GM12801 (cell line): ENCODE results near the gene CGB5.
"Not testable (repeated sequence)": the region's sequence is repeated elsewhere in the genome, so short reads cannot be mapped to it uniquely, and the experiment has no call there.

Experiments
- CTCF ChIP-seq: IDR thresholded peaks from one replicate; pipeline ENCODE4 v1.5.1; 2011; ENCODE audit warnings: control low read depth; ENCODE audit not compliant: insufficient read length; ENCODE audit errors: extremely low read depth

CGB5 gene

GRCh38 chr19:49031642-49032301, 11.9 kb upstream of the CGB5 start, which contains the start of gene CGB2:
TSS of gene CGB2 (plus strand) at chr19:49031890. CDS start at chr19:49032096, 206 bp downstream.
- TF ChIP-seq CTCF, result not testable (repeated sequence)

GRCh38 chr19:49036815-49037214, 6.8 kb upstream of the CGB5 start, which contains the start of gene CGB1:
TSS of gene CGB1 (minus strand) at chr19:49036895. CDS start at chr19:49036711, 184 bp downstream.
- TF ChIP-seq CTCF, result not testable (repeated sequence)

GRCh38 chr19:49042177-49042576, 1.5 kb upstream of the CGB5 start:
- TF ChIP-seq CTCF, result no peak

GRCh38 chr19:49049011-49049410, 5.4 kb downstream of the CGB5 start, which contains the start of gene CGB8:
TSS of gene CGB8 (minus strand) at chr19:49049111. CDS start at chr19:49048739, 372 bp downstream.
- not testable (repeated sequence) for TF ChIP-seq CTCF

- TF ChIP-seq CTCF, result no peak
These were observed 12.7 kb downstream of the CGB5 start for GRCh38 chr19:49056101-49056901.

GRCh38 chr19:49057636-49058234, 14.1 kb downstream of the CGB5 start, which contains the start of gene CGB7:
TSS of gene CGB7 (minus strand) at chr19:49057749. CDS start at chr19:49055375, 2,374 bp downstream.
- no peak for TF ChIP-seq CTCF

GRCh38 chr19:49058562-49058961, 14.9 kb downstream of the CGB5 start:
- no peak for TF ChIP-seq CTCF
